HG03135 (cell line): ENCODE results near the gene LOXL4.

ENCODE experiments used
- ATAC-seq: cut with Tn5 transposase; IDR thresholded peaks from one replicate; pipeline ENCODE4 v1.9.1; 2021; ENCODE audit warnings: mild to moderate bottlenecking, moderate library complexity; ENCODE audit not compliant: unreplicated experiment

LOXL4 gene

GRCh38 chr10:98265403-98266378, 2.3 kb downstream of the LOXL4 start:
- no peak for ATAC-seq

GRCh38 chr10:98264378-98265065, 3.5 kb downstream of the LOXL4 start:
- no peak for ATAC-seq

DNA sequence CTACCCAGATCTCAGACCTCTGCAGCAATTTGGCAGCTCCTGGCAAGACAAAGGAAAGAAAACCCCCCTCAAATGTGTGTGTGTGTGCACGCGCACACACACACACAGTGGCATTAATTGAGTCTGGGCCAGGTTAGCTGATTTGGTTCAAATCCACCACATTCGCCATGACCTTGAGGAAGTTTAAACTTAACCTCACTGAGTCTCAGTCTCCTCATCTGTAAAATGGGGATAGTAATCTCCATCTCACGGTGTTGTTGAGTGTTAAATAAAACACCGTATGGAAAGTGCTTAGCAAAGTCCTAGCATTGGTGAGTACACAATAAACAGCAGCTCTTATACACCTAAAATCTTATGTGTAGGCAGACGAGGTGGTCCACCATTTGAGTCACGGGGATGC, 4.9 kb downstream of the LOXL4 start:
- ATAC-seq, result no peak

DNA sequence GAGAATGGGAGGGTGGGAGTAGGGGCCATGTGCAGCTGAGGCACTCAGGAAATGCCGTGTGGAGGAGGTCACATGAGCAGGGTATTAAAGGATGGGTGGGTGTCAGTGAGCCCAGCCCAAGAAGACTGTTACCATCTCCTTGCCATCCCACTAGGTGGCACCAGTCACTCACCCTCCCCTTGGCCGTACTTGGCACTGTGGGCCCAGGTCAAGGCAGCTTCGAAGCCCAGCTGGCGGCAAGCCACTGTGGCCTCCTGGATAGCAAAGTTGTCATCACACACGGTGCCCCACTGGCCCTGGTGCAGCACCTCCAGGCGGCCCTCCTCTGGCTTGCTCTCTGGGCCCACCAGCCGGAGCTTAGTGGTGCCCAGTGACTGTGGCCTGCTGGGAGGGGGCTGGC, 5.4 kb downstream of the LOXL4 start:
- ATAC-seq, result no peak

- ATAC-seq, result no peak
Observed at GRCh38 chr10:98261436-98262277, 6.3 kb downstream of the LOXL4 start.

- no peak for ATAC-seq
Observed at GRCh38 chr10:98260752-98261151, 7.2 kb downstream of the LOXL4 start.

DNA sequence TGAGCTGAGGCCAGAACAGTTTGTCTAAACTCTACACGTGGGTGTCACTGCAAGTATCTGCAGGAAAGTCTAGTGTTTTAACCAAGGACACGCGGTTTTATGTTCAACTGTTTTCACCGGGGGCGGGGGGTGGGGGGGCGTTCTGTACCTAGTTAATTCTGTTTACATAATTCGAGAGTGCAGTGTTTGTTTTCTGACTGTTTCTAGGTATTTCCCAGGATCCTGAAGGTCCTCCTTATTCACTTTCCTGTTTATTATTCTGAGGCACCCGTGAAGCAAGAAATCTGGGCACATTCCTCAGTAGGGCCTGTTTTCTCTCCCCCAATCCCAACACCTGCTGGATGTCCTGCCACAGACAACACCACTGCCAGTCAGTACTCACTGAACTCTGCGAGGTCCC, 7.6 kb downstream of the LOXL4 start:
- no peak for ATAC-seq

- ATAC-seq, result no peak
Observed at GRCh38 chr10:98259606-98260315, 8.2 kb downstream of the LOXL4 start.

DNA sequence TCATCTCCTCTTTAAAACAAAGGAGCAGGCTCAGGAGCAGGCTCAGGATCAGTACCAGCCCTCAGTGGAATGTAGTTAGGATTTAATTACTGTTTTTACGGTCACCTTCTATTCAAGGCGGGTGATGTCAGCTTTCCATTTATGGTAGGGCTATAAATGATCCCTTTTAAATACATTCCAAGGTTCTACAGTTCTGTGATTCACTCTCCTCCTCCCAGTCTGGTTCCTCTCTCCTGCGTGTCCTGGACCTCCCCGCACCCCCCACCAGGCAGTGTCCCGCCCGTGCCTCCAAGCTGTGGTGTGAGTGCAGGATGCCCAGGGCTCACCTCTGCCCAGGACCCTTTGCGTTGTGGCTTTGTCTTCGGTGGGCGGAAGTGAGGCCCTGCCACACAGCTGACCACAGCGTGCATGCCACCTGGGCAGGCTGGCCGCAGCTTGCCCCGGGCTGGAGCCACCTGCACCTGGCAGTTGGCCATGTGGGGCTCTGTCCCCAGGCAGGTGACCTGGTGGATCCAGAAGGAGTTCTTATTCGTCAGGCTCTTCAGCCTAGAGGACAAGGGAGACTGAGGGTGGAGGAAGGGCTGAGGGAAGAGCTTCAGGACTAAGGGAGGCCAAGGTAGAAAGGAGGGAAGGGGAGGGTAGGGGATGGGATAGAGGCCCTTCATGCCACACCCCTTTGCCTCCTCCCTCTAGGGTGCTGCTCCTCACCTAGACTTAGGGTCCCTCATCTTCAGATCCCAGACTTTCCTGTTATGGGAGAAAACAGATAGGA, 9.1 kb downstream of the LOXL4 start:
- no peak for ATAC-seq

GRCh38 chr10:98257961-98258360, 10.0 kb downstream of the LOXL4 start:
- no peak for ATAC-seq

GRCh38 chr10:98257198-98257597, 10.8 kb downstream of the LOXL4 start:
- no peak for ATAC-seq

DNA sequence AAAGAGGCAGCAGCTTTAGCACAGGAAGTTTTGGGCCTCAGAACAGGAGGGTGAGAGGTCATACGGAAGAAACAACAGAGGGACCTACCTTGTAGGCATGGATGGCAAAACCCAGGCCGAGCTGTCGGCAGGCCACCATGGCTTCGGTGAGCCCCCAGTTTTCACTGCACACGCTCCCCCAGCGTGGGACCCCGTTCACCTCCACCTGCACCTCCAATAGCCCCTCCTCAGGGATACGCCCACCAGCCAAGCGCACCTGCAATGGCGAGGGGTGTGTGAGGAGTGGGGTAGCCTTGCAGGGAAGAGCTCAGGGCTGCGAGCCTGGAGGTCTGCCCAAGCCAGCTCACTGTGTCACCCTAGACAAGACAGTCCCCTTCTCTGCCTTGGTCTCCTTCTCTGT, 11.3 kb downstream of the LOXL4 start:
- ATAC-seq, result no peak

- no peak for ATAC-seq
Observed at GRCh38 chr10:98255146-98255877, 12.7 kb downstream of the LOXL4 start.

- no peak for ATAC-seq
Observed at GRCh38 chr10:98254234-98254974, 13.6 kb downstream of the LOXL4 start.

DNA sequence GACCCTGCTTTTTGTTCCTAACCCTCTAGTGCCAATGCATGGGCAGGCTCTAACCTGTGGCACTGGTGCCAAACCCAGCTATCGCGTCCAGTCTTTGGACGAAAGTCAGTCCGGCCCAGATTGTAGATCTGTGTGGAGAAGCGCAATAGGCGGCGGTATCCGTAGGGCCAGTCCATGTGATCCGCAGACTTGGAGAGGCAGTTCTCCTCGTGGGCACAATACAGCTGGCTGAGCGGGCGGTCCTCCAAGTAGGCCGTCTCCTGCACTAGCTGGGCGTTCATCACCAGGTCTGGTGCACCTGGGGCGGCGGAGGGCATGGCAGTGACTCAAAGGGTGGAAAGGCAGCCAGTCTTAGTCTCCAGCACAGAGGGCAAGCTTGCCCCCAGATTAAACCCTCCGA, 14.5 kb downstream of the LOXL4 start:
- ATAC-seq, result no peak

DNA sequence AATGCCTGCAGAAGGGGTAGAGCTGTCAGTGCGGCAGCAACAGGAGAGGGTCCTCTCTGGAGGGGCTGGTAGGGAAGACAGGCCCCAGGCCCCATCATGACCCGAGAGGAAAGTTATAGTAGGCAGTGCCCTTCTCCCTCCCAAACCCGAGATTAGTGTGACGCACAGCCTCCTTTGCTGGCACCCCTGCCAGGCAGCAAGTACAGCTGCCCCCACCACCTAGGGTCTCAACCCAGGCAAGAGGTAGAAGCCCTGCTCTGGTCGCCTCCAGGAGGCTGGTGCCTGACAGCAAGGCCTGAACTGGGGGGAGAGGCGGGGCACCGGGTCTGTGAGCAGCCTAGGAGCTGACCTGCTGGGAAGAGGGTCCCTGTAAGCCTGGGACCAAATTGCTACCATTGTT, 15.5 kb downstream of the LOXL4 start:
- ATAC-seq, result no peak

DNA sequence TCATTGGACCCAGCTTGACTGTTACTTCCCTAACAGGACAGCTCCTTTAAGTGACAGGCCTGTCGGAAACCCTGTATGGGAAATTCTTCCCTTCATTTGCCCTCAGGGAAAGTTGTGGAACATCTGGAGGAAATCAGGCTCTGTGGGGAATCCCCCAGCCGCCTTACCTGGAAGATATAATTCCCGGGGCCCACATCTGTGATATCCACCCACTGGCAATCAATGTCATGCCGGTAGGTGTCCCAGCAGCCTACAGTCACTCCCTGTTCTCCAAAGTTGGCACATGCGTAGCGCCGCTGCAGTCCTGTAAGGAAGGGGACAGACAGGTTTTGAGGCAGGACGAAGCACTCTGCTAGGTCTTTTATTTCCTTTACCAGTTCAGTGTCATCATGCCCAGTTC, 16.6 kb downstream of the LOXL4 start:
- ATAC-seq, result no peak

DNA sequence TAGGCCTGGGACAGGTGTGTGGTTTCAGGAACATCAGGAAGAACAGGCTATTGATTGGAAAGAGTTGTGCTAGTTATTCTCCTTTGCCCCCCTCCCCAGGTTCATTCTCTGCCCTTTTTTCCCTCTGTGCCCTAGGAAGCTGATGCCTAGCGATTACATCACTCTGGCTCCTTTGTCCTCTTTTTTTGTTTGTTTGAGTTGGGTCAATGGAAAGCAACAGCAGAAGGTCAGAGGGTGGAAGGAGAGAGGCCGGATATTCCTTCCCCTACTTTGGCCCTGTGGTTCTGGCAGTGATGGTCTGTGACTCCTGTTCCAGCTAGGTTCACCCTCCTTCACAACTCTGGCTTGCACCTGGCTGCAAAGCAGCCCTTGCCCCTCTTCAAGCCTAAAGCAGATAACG, 18.9 kb downstream of the LOXL4 start:
- ATAC-seq, result no peak

DNA sequence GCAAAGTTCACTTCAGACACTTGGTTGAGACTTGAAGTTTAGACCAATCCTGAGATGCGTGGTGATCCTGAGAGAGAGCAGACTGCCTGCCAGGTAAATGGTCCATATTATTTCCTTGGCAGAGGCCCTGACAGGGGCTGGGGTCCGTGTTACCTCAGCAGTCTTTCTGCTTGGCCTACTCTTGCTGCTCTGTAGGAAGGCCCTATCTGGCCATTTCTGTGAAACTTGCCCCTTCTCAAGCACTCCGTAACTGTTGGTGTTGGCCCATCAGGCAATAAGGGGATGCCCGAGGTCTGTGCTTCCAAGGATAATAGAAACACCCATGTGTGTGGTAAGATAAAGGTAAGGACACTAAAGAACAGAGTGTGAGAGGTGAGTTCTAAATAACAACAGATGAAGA, 20.0 kb downstream of the LOXL4 start:
- no peak for ATAC-seq
